Activated CD4-positive, alpha-beta T cell treated with anti-CD3 and anti-CD28 coated beads for 4 hours (primary cell): Measurements from ENCODE around the gene GET3.
"Not testable (repeated sequence)": the region's sequence is repeated elsewhere in the genome, so short reads cannot be mapped to it uniquely, and the experiment has no call there.

Experiments
- DNase-seq, 2 donors: peaks; one replicate each; pipeline ENCODE4 v3.0.0-alpha.2; 2020

The GET3 gene

GRCh38 chr19:12793290-12794195, 56.2 kb downstream of the GET3 start:
- DNase-seq = peak; percentile 93 to 97

GRCh38 chr19:12794196-12794941, 57.1 kb downstream of the GET3 start:
- DNase-seq = no peak

DNA sequence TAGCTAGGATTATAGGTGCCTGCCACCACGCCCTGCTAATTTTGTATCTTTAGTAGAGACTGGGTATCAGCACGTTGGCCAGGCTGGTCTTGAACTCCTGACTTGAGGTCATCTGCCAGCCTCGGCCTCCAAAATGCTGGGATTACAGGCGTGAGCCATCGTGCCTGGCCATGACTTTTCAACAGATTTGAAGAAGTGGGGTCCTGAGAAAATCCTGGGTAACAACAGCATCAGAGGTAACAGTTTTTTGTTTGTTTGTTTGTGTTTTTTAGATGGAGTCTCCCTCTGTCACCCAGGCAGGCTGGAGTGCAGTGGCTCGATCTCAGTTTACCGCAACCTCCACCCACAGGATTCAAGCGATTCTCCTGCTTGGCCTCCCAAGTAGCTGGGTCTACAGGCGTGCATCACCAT, 57.7 kb downstream of the GET3 start:
- no peak for DNase-seq

GRCh38 chr19:12796146-12797071, 59.1 kb downstream of the GET3 start:
- DNase-seq = peak; percentile 72 to 75

- DNase-seq = no peak
Observed at GRCh38 chr19:12797141-12797587, 59.9 kb downstream of the GET3 start.

- not testable (repeated sequence) for DNase-seq
Observed at GRCh38 chr19:12797607-12798006, 60.3 kb downstream of the GET3 start.
